Progenitor cell of endocrine pancreas (in vitro differentiated cells): ENCODE data around the gene SFXN3. TPM values are rescaled to one million over a fixed set of nuclear protein-coding genes. Genes with fewer than 3 reads are reported as not detected.

ENCODE experiments used
- DNase-seq: peaks from one replicate; pipeline ENCODE4 v3.0.0; 2021; ENCODE audit warnings: low spot score; ENCODE audit not compliant: unreplicated experiment
- H3K27ac Mint-ChIP-seq: 2 replicates; pipeline ENCODE4 v1.8.0; 2021; ENCODE audit warnings: mild to moderate bottlenecking, moderate library complexity, mixed read lengths
- H3K27me3 Mint-ChIP-seq: 2 replicates; pipeline ENCODE4 v1.8.0; 2021; ENCODE audit warnings: mixed read lengths
- H3K36me3 Mint-ChIP-seq: 2 replicates; pipeline ENCODE4 v1.8.0; 2022; ENCODE audit warnings: mixed read lengths; ENCODE audit not compliant: insufficient read depth
- H3K4me1 Mint-ChIP-seq: 2 replicates; pipeline ENCODE4 v1.8.0; 2021; ENCODE audit warnings: low read depth, mixed read lengths
- H3K4me3 Mint-ChIP-seq: 2 replicates; pipeline ENCODE4 v1.8.0; 2021; ENCODE audit warnings: low read depth, mild to moderate bottlenecking, moderate library complexity, mixed read lengths
- H3K9me3 Mint-ChIP-seq: 2 replicates; pipeline ENCODE4 v1.8.0; 2021; ENCODE audit warnings: low read depth, mixed read lengths
- CTCF ChIP-seq: fragments of 200-600 bp; sonication (generic); IDR thresholded peaks from one replicate; pipeline ENCODE4 v1.5.0; 2021; ENCODE audit warnings: antibody characterized with exemption, mild to moderate bottlenecking; ENCODE audit not compliant: unreplicated experiment
- total RNA-seq: library from RNA; stranded (reverse); gene quantifications from 2 replicates; pipeline ENCODE4 v1.2.1, GENCODE V29; 2021

Gene SFXN3
- total RNA-seq, 1 donor from 2014 or later, result 6.1 TPM

DNA sequence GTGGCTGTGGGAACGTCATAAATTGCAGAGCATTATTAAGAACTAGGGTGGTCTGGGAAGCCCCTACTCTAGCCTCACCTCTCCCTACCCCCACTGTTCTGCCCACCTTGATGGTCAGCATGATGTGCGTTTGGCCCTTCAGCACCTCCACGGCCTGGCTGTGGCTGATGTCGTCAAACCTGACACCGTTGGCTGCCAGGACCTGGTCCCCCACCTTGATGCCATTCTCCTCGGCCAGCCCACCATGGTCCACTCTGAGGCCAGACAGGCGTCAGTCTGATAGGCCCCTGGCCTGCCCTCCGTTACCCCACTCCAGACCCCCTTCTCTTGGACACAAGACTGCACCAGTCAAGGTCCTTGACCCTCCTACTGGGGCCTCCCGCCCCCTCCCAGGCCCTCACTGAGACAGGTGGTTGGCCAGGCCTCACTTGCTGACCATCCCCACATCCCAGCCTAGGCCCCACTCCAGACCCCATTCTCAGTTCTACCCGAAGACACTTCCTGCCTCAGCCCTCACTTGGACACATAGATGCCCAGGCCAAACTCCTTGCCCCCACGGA, 9.3 kb upstream of the SFXN3 start:
- Mint-ChIP-seq H3K4me1 (peaks cover 4% of the 10 kb centered on the region), H3K4me3 (no peak overlapping the region), H3K36me3 (no peaks in the 10 kb centered on the region), H3K27ac (no peak overlapping the region), H3K27me3 (peaks cover 46% of the 10 kb centered on the region), H3K9me3 (no peaks in the 10 kb centered on the region)
- no peak for TF ChIP-seq CTCF
- no peak for DNase-seq

GRCh38 chr10:101022967-101023705, 7.9 kb upstream of the SFXN3 start:
- no peak for DNase-seq
- Mint-ChIP-seq H3K4me3 (no peak overlapping the region), H3K27me3 (peaks cover 43% of the 10 kb centered on the region), H3K27ac (no peak overlapping the region), H3K4me1 (peaks cover 5% of the 10 kb centered on the region), H3K36me3 (no peaks in the 10 kb centered on the region), H3K9me3 (no peaks in the 10 kb centered on the region)
- TF ChIP-seq CTCF, result no peak

GRCh38 chr10:101027106-101027720, 3.8 kb upstream of the SFXN3 start:
- H3K9me3 Mint-ChIP-seq, result no peaks in the 10 kb centered on the region
- peaks cover 11% of the 10 kb centered on the region for H3K4me1 Mint-ChIP-seq
- H3K27me3 Mint-ChIP-seq, result peaks cover 32% of the 10 kb centered on the region
- no peaks in the 10 kb centered on the region for H3K36me3 Mint-ChIP-seq
- TF ChIP-seq CTCF, result no peak
- H3K4me3 Mint-ChIP-seq, result no peak overlapping the region
- DNase-seq, result no peak
- H3K27ac Mint-ChIP-seq, result peak overlapping the region; percentile 61

- no peaks in the 10 kb centered on the region for H3K9me3 Mint-ChIP-seq
- TF ChIP-seq CTCF, result no peak
- H3K27me3 Mint-ChIP-seq, result peaks cover 44% of the 10 kb centered on the region
- H3K4me1 Mint-ChIP-seq, result peaks cover 19% of the 10 kb centered on the region
- no peak overlapping the region for H3K4me3 Mint-ChIP-seq
- DNase-seq, result no peak
- no peak overlapping the region for H3K27ac Mint-ChIP-seq
- no peaks in the 10 kb centered on the region for H3K36me3 Mint-ChIP-seq
Measured at GRCh38 chr10:101028446-101029337, 2.3 kb upstream of the SFXN3 start.
